Measurements from ENCODE around the gene TPRKB. TPM values are rescaled to one million over a fixed set of nuclear protein-coding genes. Genes with fewer than 3 reads are reported as not detected.
"Not testable (repeated sequence)": the region's sequence is repeated elsewhere in the genome, so short reads cannot be mapped to it uniquely, and the experiment has no call there.

The TPRKB gene
- polyA plus RNA-seq (2012; ENCODE audit: insufficient read depth, insufficient read length): 125 TPM

- peak within 1 kb of the TSS; percentile 98 for H3K4me3 ChIP-seq (ENCODE audit: low read length)
- peak; percentile 97 for DNase-seq (ENCODE audit: low read depth, low spot score)
Measured at GRCh38 chr2:73736855-73737779, at the start of gene TPRKB. Gene TPRKB (minus strand): TSS chr2:73737345. CDS start chr2:73734569, 2,776 bp downstream.

- not testable (repeated sequence) for H3K4me3 ChIP-seq (ENCODE audit: low read length); DNase-seq (ENCODE audit: low read depth, low spot score)
Measured at GRCh38 chr2:73783883-73784282, 46.7 kb upstream of the TPRKB start, which contains the start of gene C2orf78. Gene C2orf78 (plus strand): TSS chr2:73784183. CDS start chr2:73784310, 127 bp downstream.

GRCh38 chr2:73783402-73783801, 46.3 kb upstream of the TPRKB start:
- H3K4me3 ChIP-seq (ENCODE audit: low read length); DNase-seq (ENCODE audit: low read depth, low spot score): not testable (repeated sequence)

GRCh38 chr2:73780237-73780582, 43.1 kb upstream of the TPRKB start:
- H3K4me3 ChIP-seq (ENCODE audit: low read length): peak overlapping the region; percentile 99
- no peak for DNase-seq (ENCODE audit: low read depth, low spot score)

GRCh38 chr2:73779467-73780236, 42.5 kb upstream of the TPRKB start, which contains the start of gene DUSP11:
Gene DUSP11 (minus strand): TSS chr2:73780103. CDS start chr2:73779974, 129 bp downstream.
- DNase-seq (ENCODE audit: low read depth, low spot score): peak; percentile 94
- peak within 1 kb of the TSS; percentile 99 for H3K4me3 ChIP-seq (ENCODE audit: low read length)

GRCh38 chr2:73778867-73779466, 41.8 kb upstream of the TPRKB start:
- DNase-seq (ENCODE audit: low read depth, low spot score): not testable (repeated sequence)
- peak overlapping the region; percentile 99 for H3K4me3 ChIP-seq (ENCODE audit: low read length)

GRCh38 chr2:73776869-73777519, 39.8 kb upstream of the TPRKB start:
- DNase-seq (ENCODE audit: low read depth, low spot score): no peak
- no peak overlapping the region for H3K4me3 ChIP-seq (ENCODE audit: low read length)

- H3K4me3 ChIP-seq (ENCODE audit: low read length): no peak overlapping the region
- DNase-seq (ENCODE audit: low read depth, low spot score): no peak
Measured at GRCh38 chr2:73776381-73776780, 39.2 kb upstream of the TPRKB start.

GRCh38 chr2:73772819-73773218, 35.7 kb upstream of the TPRKB start:
- no peak overlapping the region for H3K4me3 ChIP-seq (ENCODE audit: low read length)
- DNase-seq (ENCODE audit: low read depth, low spot score): no peak

GRCh38 chr2:73770725-73771124, 33.6 kb upstream of the TPRKB start:
- no peak overlapping the region for H3K4me3 ChIP-seq (ENCODE audit: low read length)
- DNase-seq (ENCODE audit: low read depth, low spot score): no peak

- H3K4me3 ChIP-seq (ENCODE audit: low read length): no peak overlapping the region
- DNase-seq (ENCODE audit: low read depth, low spot score): no peak
Measured at GRCh38 chr2:73766994-73767393, 29.8 kb upstream of the TPRKB start.

GRCh38 chr2:73766349-73766748, 29.2 kb upstream of the TPRKB start:
- no peak for DNase-seq (ENCODE audit: low read depth, low spot score)
- H3K4me3 ChIP-seq (ENCODE audit: low read length): no peak overlapping the region

GRCh38 chr2:73764945-73765344, 27.8 kb upstream of the TPRKB start:
- no peak overlapping the region for H3K4me3 ChIP-seq (ENCODE audit: low read length)
- DNase-seq (ENCODE audit: low read depth, low spot score): no peak

GRCh38 chr2:73762571-73762970, 25.4 kb upstream of the TPRKB start:
- DNase-seq (ENCODE audit: low read depth, low spot score): no peak

GRCh38 chr2:73759904-73760303, 22.8 kb upstream of the TPRKB start:
- no peak overlapping the region for H3K4me3 ChIP-seq (ENCODE audit: low read length)
- DNase-seq (ENCODE audit: low read depth, low spot score): no peak

More at GRCh38 chr2:73762571-73762970, 25.4 kb upstream of the TPRKB start:
- no peak overlapping the region for H3K4me3 ChIP-seq (ENCODE audit: low read length)

GRCh38 chr2:73759285-73759764, 22.2 kb upstream of the TPRKB start:
- no peak for DNase-seq (ENCODE audit: low read depth, low spot score)
- no peak overlapping the region for H3K4me3 ChIP-seq (ENCODE audit: low read length)

- not testable (repeated sequence) for DNase-seq (ENCODE audit: low read depth, low spot score)
Measured at GRCh38 chr2:73754332-73754731, 17.2 kb upstream of the TPRKB start.

GRCh38 chr2:73749314-73749713, 12.2 kb upstream of the TPRKB start:
- H3K4me3 ChIP-seq (ENCODE audit: low read length): no peak overlapping the region
- DNase-seq (ENCODE audit: low read depth, low spot score): no peak

More at GRCh38 chr2:73754332-73754731, 17.2 kb upstream of the TPRKB start:
- not testable (repeated sequence) for H3K4me3 ChIP-seq (ENCODE audit: low read length)

- no peak for DNase-seq (ENCODE audit: low read depth, low spot score)
- H3K4me3 ChIP-seq (ENCODE audit: low read length): no peak overlapping the region
Measured at GRCh38 chr2:73746877-73747208, 9.7 kb upstream of the TPRKB start.

Measured in Jurkat, Clone E6-1 (cell line).